IMR-90 (cell line): Measurements from ENCODE around the gene BBS7. TPM values are rescaled to one million over a fixed set of nuclear protein-coding genes. Genes with fewer than 3 reads are reported as not detected.

ENCODE experiments used
- ATAC-seq: fragments of 200-7000 bp; cut with Tn5 transposase; 2 replicates; pipeline ENCODE4 v1.9.1; 2020; ENCODE audit warnings: low read depth, mild to moderate bottlenecking, moderate library complexity
- BruUV-seq: library from RNA; stranded (reverse); fragments of 400-500 nt; replicated peaks from 2 replicates; lab custom pipeline; 2021; lab: Mats Ljungman, UMichigan
- CTCF ChIA-PET: fragments of 300-600 bp; formaldehyde crosslinking; extraction: SDS; loops from one replicate; lab custom pipeline; 2021; ENCODE audit warnings: antibody characterized with exemption; lab: Yijun Ruan, JAX
- POLR2A ChIA-PET: fragments of 300-600 bp; sonication (Branson Sonifier 250); formaldehyde crosslinking; loops from one replicate; lab custom pipeline; 2022; ENCODE audit warnings: antibody characterized with exemption; ENCODE audit not compliant: unreplicated experiment; lab: Charles Lee
- DNase-seq: peaks from one replicate; pipeline ENCODE4 v3.0.0; 2013
- H2AFZ ChIP-seq: replicated peaks from 2 replicates; pipeline ENCODE3; 2013; ENCODE audit warnings: low read length, mild to moderate bottlenecking; ENCODE audit not compliant: poor library complexity
- H2AK5ac ChIP-seq: 2 replicates; pipeline ENCODE4 v1.6.1; 2013; ENCODE audit warnings: low read depth, low read length, inconsistent platforms
- H2AK9ac ChIP-seq: replicated peaks from 2 replicates; pipeline ENCODE3; 2013; ENCODE audit warnings: mild to moderate bottlenecking, low read depth, low read length, moderate library complexity; ENCODE audit not compliant: poor library complexity
- H2BK120ac ChIP-seq: 2 replicates; pipeline ENCODE4 v1.6.1; 2013; ENCODE audit warnings: low read depth, low read length, inconsistent platforms
- H2BK15ac ChIP-seq: 3 replicates; pipeline ENCODE4 v1.6.1; 2013; ENCODE audit warnings: low read depth, low read length, inconsistent platforms
- H2BK20ac ChIP-seq: 2 replicates; pipeline ENCODE4 v1.6.1; 2013; ENCODE audit warnings: low read depth, mild to moderate bottlenecking, inconsistent platforms, low read length, moderate library complexity
- H2BK5ac ChIP-seq: 2 replicates; pipeline ENCODE4 v1.6.1; 2013; ENCODE audit warnings: mild to moderate bottlenecking, low read depth, low read length, inconsistent platforms; ENCODE audit not compliant: poor library complexity, severe bottlenecking
- H3K14ac ChIP-seq: replicated peaks from 2 replicates; pipeline ENCODE4 v1.6.1; 2013; ENCODE audit warnings: low read depth, low read length, inconsistent platforms
- H3K18ac ChIP-seq: 2 replicates; pipeline ENCODE4 v1.6.1; 2013; ENCODE audit warnings: low read depth, low read length, control low read depth
- H3K23ac ChIP-seq: 2 replicates; pipeline ENCODE4 v1.6.1; 2013; ENCODE audit warnings: low read depth, low read length, inconsistent platforms
- H3K27ac ChIP-seq: 2 replicates; pipeline ENCODE4 v1.5.1; 2013; ENCODE audit warnings: mild to moderate bottlenecking, control low read depth, low read length; ENCODE audit not compliant: insufficient read depth
- H3K27me3 ChIP-seq: 2 replicates; pipeline ENCODE4 v1.6.1; 2013; ENCODE audit warnings: low read length; ENCODE audit not compliant: control insufficient read depth, insufficient read depth
- H3K36me3 ChIP-seq: 2 replicates; pipeline ENCODE4 v1.6.1; 2013; ENCODE audit warnings: low read length, mixed read lengths; ENCODE audit not compliant: control insufficient read depth, insufficient read depth
- H3K4ac ChIP-seq: 2 replicates; pipeline ENCODE4 v1.6.1; 2013; ENCODE audit warnings: low read depth, low read length, inconsistent platforms
- H3K4me1 ChIP-seq: 2 replicates; pipeline ENCODE4 v1.6.1; 2013; ENCODE audit warnings: low read length, mixed read lengths; ENCODE audit not compliant: control insufficient read depth, insufficient read depth
- H3K4me2 ChIP-seq: 2 replicates; pipeline ENCODE4 v1.6.1; 2013; ENCODE audit warnings: low read depth, mild to moderate bottlenecking, control low read depth, low read length, moderate library complexity
- H3K4me3 ChIP-seq: 2 replicates; pipeline ENCODE4 v1.5.1; 2013; ENCODE audit warnings: low read depth, mild to moderate bottlenecking, control low read depth, low read length, moderate library complexity; ENCODE audit not compliant: insufficient read depth
- H3K56ac ChIP-seq: 2 replicates; pipeline ENCODE4 v1.6.1; 2013; ENCODE audit warnings: low read length, inconsistent platforms; ENCODE audit not compliant: insufficient read depth; ENCODE audit errors: extremely low read depth
- H3K79me1 ChIP-seq, 2 experiments: 2 replicates each; pipeline ENCODE4 v1.6.1; 2013; ENCODE audit warnings: low read length in 2 of 2, inconsistent platforms in 1 of 2, low read depth in 1 of 2
- H3K9ac ChIP-seq: 2 replicates; pipeline ENCODE4 v1.6.1; 2013; ENCODE audit warnings: low read depth, low read length, control low read depth
- H3K9me1 ChIP-seq: 2 replicates; pipeline ENCODE4 v1.6.1; 2013; ENCODE audit warnings: low read length, inconsistent platforms; ENCODE audit not compliant: insufficient read depth
- H3K9me3 ChIP-seq: 2 replicates; pipeline ENCODE4 v1.6.1; 2013; ENCODE audit warnings: low read length; ENCODE audit not compliant: control insufficient read depth, insufficient read depth
- H4K20me1 ChIP-seq: 2 replicates; pipeline ENCODE4 v1.6.1; 2013; ENCODE audit warnings: low read length, inconsistent platforms; ENCODE audit not compliant: insufficient read depth
- H4K5ac ChIP-seq: 2 replicates; pipeline ENCODE4 v1.6.1; 2013; ENCODE audit warnings: mild to moderate bottlenecking, low read depth, low read length, control low read depth
- H4K8ac ChIP-seq, 2 experiments: 2 replicates each; pipeline ENCODE4 v1.6.1; 2013; ENCODE audit warnings: low read depth in 2 of 2, low read length in 2 of 2, control low read depth in 1 of 2, inconsistent platforms in 1 of 2
- H4K91ac ChIP-seq: 2 replicates; pipeline ENCODE4 v1.6.1; 2013; ENCODE audit warnings: low read depth, low read length, inconsistent platforms; ENCODE audit not compliant: insufficient read depth
- MXI1 ChIP-seq: IDR thresholded peaks from 2 replicates; pipeline ENCODE4 v1.6.1; 2012; ENCODE audit warnings: low read depth, mild to moderate bottlenecking, low read length, moderate library complexity, borderline replicate concordance
- WGBS, 2 experiments: methylation state at CpG; one replicate each; pipeline versions ENCODE4 v1.1.5 to v1.1.7; 2013; ENCODE audit warnings: missing lambda C conversion rate in 2 of 2; ENCODE audit not compliant: insufficient read length in 1 of 2; ENCODE audit errors: extremely low coverage in 2 of 2; 5-methylcytosine and 5-hydroxymethylcytosine counted together
- dilution Hi-C: fragments of 300-500 bp; cut with HindIII; formaldehyde crosslinking; loops from one replicate; pipeline ENCODE4 v1.14.3; 2018; ENCODE audit warnings: low sequenced_read_pairs; ENCODE audit not compliant: unreplicated experiment
- in situ Hi-C: fragments of 300-500 bp; cut with MboI; formaldehyde crosslinking; loops from 3 replicates; pipeline ENCODE4 v1.14.3; 2019; ENCODE audit warnings: low sequenced_read_pairs, inconsistent platforms, mixed read lengths
- intact Hi-C: fragments of 100-400 bp; cut with micrococcal nuclease; formaldehyde crosslinking; loops from 2 replicates; pipeline ENCODE4 v1.10.0; 2022
- polyA plus RNA-seq, 3 experiments: library from polyadenylated mRNA; depleted of rRNA; stranded (reverse); fragments of >200 nt; gene quantifications; 2 replicates each; pipeline ENCODE4 v1.2.3, GENCODE V29; 2012; ENCODE audit warnings: low replicate concordance in 1 of 3
- total RNA-seq: library from RNA; depleted of rRNA; stranded (reverse); fragments of >200 nt; gene quantifications from 2 replicates; pipeline ENCODE4 v1.2.3, GENCODE V29; 2012
- TF ChIP-seq, protein P1 (sequence below): fragments of 150-350 bp; IDR thresholded peaks from 2 replicates; pipeline ENCODE4 v1.6.1; 2016; ENCODE audit warnings: low read depth, mild to moderate bottlenecking, low read length, moderate library complexity, borderline replicate concordance

The BBS7 gene
- total and polyA plus RNA-seq, 2 of the 4 experiments (the other 2 are of a cell fraction): 23.0 to 32.3 TPM

DNA sequence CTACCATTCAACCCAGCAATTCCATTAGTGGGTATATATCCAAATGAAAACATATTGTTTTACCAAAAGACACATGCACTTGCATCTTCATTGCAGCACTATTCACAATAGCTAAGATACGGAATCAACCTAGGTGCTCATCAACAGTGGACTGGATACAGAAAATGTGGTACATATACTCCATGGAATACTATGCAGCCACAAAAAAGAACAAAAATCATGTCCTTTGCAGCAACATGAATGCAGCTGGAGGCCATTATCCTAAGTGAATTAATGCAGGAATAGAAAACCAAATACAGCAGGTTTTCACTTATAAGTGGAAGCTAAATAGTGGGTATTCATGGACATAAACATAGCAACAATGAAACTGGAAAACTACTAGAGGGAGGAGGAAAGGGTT is 38.1 kb upstream of the BBS7 start:
- Histone ChIP-seq H4K91ac (no peak overlapping the region), H3K18ac (no peak overlapping the region), H3K9me1 (no peaks in the 10 kb centered on the region), H2BK15ac (no peak overlapping the region), H3K14ac (no peak overlapping the region), H3K4ac (no peak overlapping the region), H2AK9ac (no peak overlapping the region), H3K23ac (no peak overlapping the region), H3K9me3 (no peaks in the 10 kb centered on the region), H3K4me1 (no peaks in the 10 kb centered on the region), H4K5ac (no peak overlapping the region), H3K9ac (no peak overlapping the region), H3K79me1 (no peaks in the 10 kb centered on the region), H3K27ac (no peak overlapping the region), H3K4me2 (no peak overlapping the region), H3K27me3 (no peaks in the 10 kb centered on the region), H2BK20ac (no peak overlapping the region), H2BK5ac (no peak overlapping the region), H2BK120ac (no peak overlapping the region), H3K4me3 (no peak overlapping the region), H3K56ac (no peak overlapping the region), H4K20me1 (no peaks in the 10 kb centered on the region), H2AK5ac (no peak overlapping the region), H2AFZ (no peak overlapping the region), H3K36me3 (no peaks in the 10 kb centered on the region), H4K8ac (no peak overlapping the region)
- BruUV-seq: no TSS peak
- dilution Hi-C loops (no loop called here), in situ Hi-C loops (loop anchor here (25.0 kb wide), 2 partner anchors 679 to 804 kb away; no protein-coding TSS in a partner anchor), intact Hi-C loops (loop anchor here (10.0 kb wide), 2 partner anchors 546 to 796 kb away; partner anchors contain the start of gene IL2)
- TF ChIP-seq MXI1: no peak
- TF ChIP-seq, protein P1, sequence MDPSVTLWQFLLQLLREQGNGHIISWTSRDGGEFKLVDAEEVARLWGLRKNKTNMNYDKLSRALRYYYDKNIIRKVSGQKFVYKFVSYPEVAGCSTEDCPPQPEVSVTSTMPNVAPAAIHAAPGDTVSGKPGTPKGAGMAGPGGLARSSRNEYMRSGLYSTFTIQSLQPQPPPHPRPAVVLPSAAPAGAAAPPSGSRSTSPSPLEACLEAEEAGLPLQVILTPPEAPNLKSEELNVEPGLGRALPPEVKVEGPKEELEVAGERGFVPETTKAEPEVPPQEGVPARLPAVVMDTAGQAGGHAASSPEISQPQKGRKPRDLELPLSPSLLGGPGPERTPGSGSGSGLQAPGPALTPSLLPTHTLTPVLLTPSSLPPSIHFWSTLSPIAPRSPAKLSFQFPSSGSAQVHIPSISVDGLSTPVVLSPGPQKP: no peak
- ATAC-seq (no peak), DNase-seq (no peak)
- no CpG with 5 or more reads among the region's 1 CpG for WGBS, 2 experiments
- ChIA-PET POLR2A (no interaction called here), CTCF (interaction anchor here (0.9 kb wide), 1 partner anchor 316 kb away, joined by 3 read pairs; no protein-coding TSS in a partner anchor)
